ENCODE data around the gene CTPS2.

Gene CTPS2

DNA sequence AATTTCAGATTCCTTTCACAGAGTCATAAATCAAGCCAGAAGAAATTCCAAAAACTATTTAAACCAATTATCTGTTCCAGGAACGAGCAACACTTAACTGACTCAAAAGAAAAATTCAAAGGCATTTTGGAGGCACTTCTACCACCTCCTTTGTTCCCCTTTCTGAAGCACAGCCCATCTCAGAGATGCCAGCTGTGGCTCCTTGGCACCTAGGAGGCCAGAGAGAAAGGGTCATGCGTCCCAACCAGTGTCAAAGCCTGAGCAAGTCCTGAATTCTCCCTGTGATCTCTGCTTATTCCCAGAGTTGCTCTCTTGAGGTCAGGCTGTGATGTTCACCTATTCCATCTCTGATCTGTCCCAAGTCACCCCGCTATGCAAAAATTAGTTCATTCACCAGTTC lies 167.5 kb downstream of the CTPS2 start:
- no peak for DNase-seq
